Astrocyte (in vitro differentiated cells and primary cell): ENCODE data around the gene MLLT10. TPM values are rescaled to one million over a fixed set of nuclear protein-coding genes. Genes with fewer than 3 reads are reported as not detected.
"Not testable (repeated sequence)": the region's sequence is repeated elsewhere in the genome, so short reads cannot be mapped to it uniquely, and the experiment has no call there.

Source experiments
- DNase-seq: peaks from one replicate; pipeline ENCODE4 v3.0.0-alpha.2; 2010; ENCODE audit warnings: low read depth
- FAIRE-seq: peaks from 2 replicates; lab custom pipeline; 2011; peaks lifted over from hg19 to GRCh38; lab: Jason Lieb, UNC
- H2AFZ ChIP-seq: 2 replicates; pipeline ENCODE4 v1.6.0; 2012; ENCODE audit warnings: low read depth, low read length, inconsistent platforms
- H3K27ac ChIP-seq: 2 replicates; pipeline ENCODE4 v1.5.1; 2011; ENCODE audit warnings: low read depth, low read length, inconsistent platforms
- H3K27me3 ChIP-seq: 2 replicates; pipeline ENCODE4 v1.6.0; 2011; ENCODE audit warnings: low read length, inconsistent platforms; ENCODE audit not compliant: insufficient read depth
- H3K36me3 ChIP-seq: 2 replicates; pipeline ENCODE4 v1.5.1; 2011; ENCODE audit warnings: low read length, inconsistent platforms; ENCODE audit not compliant: insufficient read depth
- H3K4me1 ChIP-seq: 2 replicates; pipeline ENCODE4 v1.5.1; 2011; ENCODE audit warnings: low read length, inconsistent platforms; ENCODE audit not compliant: insufficient read depth
- H3K4me2 ChIP-seq: 2 replicates; pipeline ENCODE4 v1.6.0; 2012; ENCODE audit warnings: low read length, inconsistent platforms
- H3K4me3 ChIP-seq: 2 replicates; pipeline ENCODE4 v1.5.1; 2011; ENCODE audit warnings: low read depth, mild to moderate bottlenecking, low read length, inconsistent platforms; ENCODE audit not compliant: insufficient read depth
- H3K79me2 ChIP-seq: 2 replicates; pipeline ENCODE4 v1.6.0; 2012; ENCODE audit warnings: mild to moderate bottlenecking, low read length, inconsistent platforms; ENCODE audit not compliant: insufficient read depth
- H3K9ac ChIP-seq: 2 replicates; pipeline ENCODE4 v1.6.0; 2012; ENCODE audit warnings: mild to moderate bottlenecking, low read length, inconsistent platforms
- H3K9me3 ChIP-seq: 2 replicates; pipeline ENCODE4 v1.5.1; 2012; ENCODE audit warnings: low read depth, mild to moderate bottlenecking, low read length, inconsistent platforms; ENCODE audit not compliant: insufficient read depth
- H4K20me1 ChIP-seq: 2 replicates; pipeline ENCODE4 v1.6.0; 2012; ENCODE audit warnings: low read length, inconsistent platforms; ENCODE audit not compliant: insufficient read depth
- H3K27ac Mint-ChIP-seq: one replicate; pipeline ENCODE4 v1.8.0; 2021; ENCODE audit warnings: mild to moderate bottlenecking, mixed read lengths; ENCODE audit not compliant: unreplicated experiment
- H3K27me3 Mint-ChIP-seq: one replicate; pipeline ENCODE4 v1.8.0; 2021; ENCODE audit warnings: low read depth, mixed read lengths; ENCODE audit not compliant: unreplicated experiment
- H3K36me3 Mint-ChIP-seq: one replicate; pipeline ENCODE4 v1.8.0; 2021; ENCODE audit warnings: low read depth, mixed read lengths; ENCODE audit not compliant: unreplicated experiment
- H3K4me1 Mint-ChIP-seq: one replicate; pipeline ENCODE4 v1.8.0; 2021; ENCODE audit warnings: low read depth, mixed read lengths; ENCODE audit not compliant: unreplicated experiment
- H3K4me3 Mint-ChIP-seq: one replicate; pipeline ENCODE4 v1.8.0; 2021; ENCODE audit warnings: mild to moderate bottlenecking, moderate library complexity, mixed read lengths; ENCODE audit not compliant: unreplicated experiment
- H3K9me3 Mint-ChIP-seq: one replicate; pipeline ENCODE4 v1.8.0; 2021; ENCODE audit warnings: mild to moderate bottlenecking, mixed read lengths; ENCODE audit not compliant: unreplicated experiment
- EZH2 ChIP-seq: IDR thresholded peaks from 2 replicates; pipeline ENCODE4 v1.6.1; 2012; ENCODE audit warnings: mild to moderate bottlenecking, low read length, inconsistent platforms; ENCODE audit not compliant: insufficient read depth
- total RNA-seq: library from RNA; stranded (reverse); gene quantifications from 2 replicates; pipeline ENCODE4 v1.2.1, GENCODE V29; 2021
- TF ChIP-seq, protein P1 (sequence below): IDR thresholded peaks from 2 replicates; pipeline ENCODE4 v1.5.1; 2011; ENCODE audit warnings: low read depth, mild to moderate bottlenecking, inconsistent platforms, low read length, moderate library complexity; ENCODE audit not compliant: insufficient read depth

Gene MLLT10
- total RNA-seq, 1 donor from 2014 or later, result 46.9 TPM

DNA sequence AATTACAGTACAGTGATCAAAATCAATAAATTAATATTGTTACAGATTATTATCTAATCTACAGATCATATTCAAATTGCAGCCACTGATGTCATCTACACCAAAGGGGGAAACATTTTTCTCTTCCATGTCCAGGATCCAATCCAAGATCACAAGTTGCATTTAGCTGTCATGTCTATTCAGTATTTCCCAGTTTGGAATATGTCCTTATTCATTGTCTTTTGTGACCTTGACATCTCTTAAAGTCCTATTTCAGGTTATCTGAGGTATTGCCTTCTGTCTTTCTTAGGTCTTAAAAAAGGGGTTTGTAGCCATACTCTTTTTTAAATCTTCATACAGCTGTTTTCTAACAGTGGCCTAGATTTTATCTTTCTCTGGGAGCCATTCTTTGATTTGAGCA, 93.3 kb downstream of the MLLT10 start:
- Histone ChIP-seq H3K79me2 (peaks cover 14% of the 10 kb centered on the region), H3K27me3 (no peaks in the 10 kb centered on the region), H3K4me3 (no peak overlapping the region), H3K9ac (no peak overlapping the region), H3K27ac (no peak overlapping the region), H3K4me1 (no peaks in the 10 kb centered on the region), H2AFZ (no peak overlapping the region), H3K9me3 (no peaks in the 10 kb centered on the region), H4K20me1 (peaks cover 5% of the 10 kb centered on the region), H3K36me3 (peaks cover 4% of the 10 kb centered on the region), H3K4me2 (no peak overlapping the region)
- no peak overlapping the region for H3K4me3 Mint-ChIP-seq
- peaks cover 3% of the 10 kb centered on the region for H3K4me1 Mint-ChIP-seq
- no peak overlapping the region for H3K27ac Mint-ChIP-seq
- no peaks in the 10 kb centered on the region for H3K27me3 Mint-ChIP-seq
- no peak for TF ChIP-seq EZH2
- TF ChIP-seq, protein P1, sequence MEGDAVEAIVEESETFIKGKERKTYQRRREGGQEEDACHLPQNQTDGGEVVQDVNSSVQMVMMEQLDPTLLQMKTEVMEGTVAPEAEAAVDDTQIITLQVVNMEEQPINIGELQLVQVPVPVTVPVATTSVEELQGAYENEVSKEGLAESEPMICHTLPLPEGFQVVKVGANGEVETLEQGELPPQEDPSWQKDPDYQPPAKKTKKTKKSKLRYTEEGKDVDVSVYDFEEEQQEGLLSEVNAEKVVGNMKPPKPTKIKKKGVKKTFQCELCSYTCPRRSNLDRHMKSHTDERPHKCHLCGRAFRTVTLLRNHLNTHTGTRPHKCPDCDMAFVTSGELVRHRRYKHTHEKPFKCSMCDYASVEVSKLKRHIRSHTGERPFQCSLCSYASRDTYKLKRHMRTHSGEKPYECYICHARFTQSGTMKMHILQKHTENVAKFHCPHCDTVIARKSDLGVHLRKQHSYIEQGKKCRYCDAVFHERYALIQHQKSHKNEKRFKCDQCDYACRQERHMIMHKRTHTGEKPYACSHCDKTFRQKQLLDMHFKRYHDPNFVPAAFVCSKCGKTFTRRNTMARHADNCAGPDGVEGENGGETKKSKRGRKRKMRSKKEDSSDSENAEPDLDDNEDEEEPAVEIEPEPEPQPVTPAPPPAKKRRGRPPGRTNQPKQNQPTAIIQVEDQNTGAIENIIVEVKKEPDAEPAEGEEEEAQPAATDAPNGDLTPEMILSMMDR, result no peak
- peaks cover 16% of the 10 kb centered on the region for H3K36me3 Mint-ChIP-seq
- DNase-seq (no peak), FAIRE-seq (no peak)
- no peaks in the 10 kb centered on the region for H3K9me3 Mint-ChIP-seq

DNA sequence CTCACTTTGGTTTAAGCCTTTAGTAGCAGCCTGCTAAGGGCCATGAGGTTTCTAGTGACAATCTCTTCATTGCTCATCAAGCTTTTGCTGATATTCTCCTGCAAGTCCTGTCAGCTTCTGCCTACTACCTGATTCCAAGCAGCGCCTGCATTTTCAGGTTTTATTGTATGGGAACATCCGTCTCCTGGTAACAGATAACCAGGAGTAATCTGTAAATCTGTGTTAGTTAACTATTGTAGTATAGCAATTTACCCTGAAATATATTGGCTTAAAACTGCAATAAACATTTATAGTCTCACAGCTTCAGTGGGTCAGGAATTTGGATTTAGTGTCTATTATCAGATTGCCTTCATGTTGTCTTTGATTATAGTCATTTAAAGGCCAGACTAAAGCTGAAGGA, 94.0 kb downstream of the MLLT10 start:
- H3K4me3 ChIP-seq, result no peak overlapping the region
- H4K20me1 ChIP-seq, result peaks cover 5% of the 10 kb centered on the region
- H3K4me1 ChIP-seq, result no peaks in the 10 kb centered on the region
- Mint-ChIP-seq H3K27ac (no peak overlapping the region), H3K9me3 (no peaks in the 10 kb centered on the region), H3K4me3 (no peak overlapping the region), H3K4me1 (peaks cover 3% of the 10 kb centered on the region), H3K27me3 (no peaks in the 10 kb centered on the region), H3K36me3 (peaks cover 16% of the 10 kb centered on the region)
- no peak overlapping the region for H3K4me2 ChIP-seq
- peaks cover 10% of the 10 kb centered on the region for H3K79me2 ChIP-seq
- no peaks in the 10 kb centered on the region for H3K36me3 ChIP-seq
- H3K27ac ChIP-seq, result no peak overlapping the region
- DNase-seq (no peak), FAIRE-seq (no peak)
- no peaks in the 10 kb centered on the region for H3K9me3 ChIP-seq
- H2AFZ ChIP-seq, result no peak overlapping the region
- H3K9ac ChIP-seq, result no peak overlapping the region
- no peaks in the 10 kb centered on the region for H3K27me3 ChIP-seq
- TF ChIP-seq EZH2, result no peak
- TF ChIP-seq, protein P1, result no peak

DNA sequence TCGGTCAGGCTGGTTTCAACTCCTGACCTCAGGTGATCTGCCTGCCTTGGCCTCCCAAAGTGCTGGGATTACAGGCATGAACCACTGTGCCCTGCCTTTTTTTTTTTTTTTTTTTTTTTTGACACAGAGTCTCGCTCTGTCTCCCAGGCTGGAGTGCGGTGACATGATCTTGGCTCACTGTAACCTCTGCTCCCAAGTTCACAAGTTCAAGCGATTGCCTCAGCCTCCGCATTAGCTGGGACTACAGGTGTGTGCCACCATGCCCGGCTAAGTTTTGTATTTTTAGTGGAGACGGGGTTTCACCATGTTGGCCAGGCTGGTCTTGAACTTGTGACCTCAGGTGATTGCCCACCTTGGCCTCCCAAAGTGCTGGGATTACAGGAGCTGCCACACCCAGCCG, 94.6 kb downstream of the MLLT10 start:
- H3K36me3 Mint-ChIP-seq, result peaks cover 16% of the 10 kb centered on the region
- not testable (repeated sequence) for FAIRE-seq, H3K4me1 Mint-ChIP-seq

More for the DNA sequence above, 94.6 kb downstream of the MLLT10 start:
- not testable (repeated sequence) for H3K4me2 ChIP-seq, H3K27me3 Mint-ChIP-seq, H3K9me3 Mint-ChIP-seq, H3K9me3 ChIP-seq, H3K27ac ChIP-seq, H3K9ac ChIP-seq, H3K27me3 ChIP-seq, H3K4me3 ChIP-seq, H3K4me1 ChIP-seq, H3K27ac Mint-ChIP-seq, H3K36me3 ChIP-seq, H2AFZ ChIP-seq, H4K20me1 ChIP-seq, DNase-seq, H3K4me3 Mint-ChIP-seq
- peaks cover 17% of the 10 kb centered on the region for H3K79me2 ChIP-seq
